HG03139 (cell line): ENCODE measurements around the gene IRGC.
"Not testable (repeated sequence)": the region's sequence is repeated elsewhere in the genome, so short reads cannot be mapped to it uniquely, and the experiment has no call there.

ENCODE experiments used
- ATAC-seq: cut with Tn5 transposase; IDR thresholded peaks from one replicate; pipeline ENCODE4 v1.9.1; 2021; ENCODE audit not compliant: unreplicated experiment

Gene IRGC

DNA sequence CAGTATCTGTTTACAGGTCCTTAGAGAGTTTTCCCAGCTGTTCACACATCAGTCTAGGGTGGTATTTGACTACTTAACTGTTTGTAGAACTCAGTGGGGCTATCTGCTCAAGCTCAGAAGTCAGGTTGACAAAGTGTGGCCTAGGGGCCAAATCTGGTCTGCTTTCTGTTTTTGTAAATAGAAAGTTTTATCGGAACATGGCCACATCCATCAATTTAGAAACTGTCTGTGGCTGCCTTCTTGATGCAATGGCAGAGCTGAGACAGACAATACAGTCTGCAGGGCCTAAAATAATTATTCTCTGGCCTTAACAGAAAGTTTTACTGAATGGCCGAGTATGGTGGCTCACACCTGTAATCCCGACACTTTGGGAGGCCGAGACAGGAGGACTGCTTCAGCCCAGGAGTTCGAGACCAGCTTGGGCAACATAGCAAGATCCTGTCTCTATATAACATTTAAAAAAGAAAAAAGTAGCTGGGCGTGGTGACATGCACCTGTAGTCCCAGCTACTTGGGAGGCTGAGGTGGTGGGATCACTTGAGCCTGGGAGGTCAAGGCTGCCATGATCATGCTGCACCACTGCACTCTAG, 36.5 kb downstream of the IRGC start:
- ATAC-seq = no peak

DNA sequence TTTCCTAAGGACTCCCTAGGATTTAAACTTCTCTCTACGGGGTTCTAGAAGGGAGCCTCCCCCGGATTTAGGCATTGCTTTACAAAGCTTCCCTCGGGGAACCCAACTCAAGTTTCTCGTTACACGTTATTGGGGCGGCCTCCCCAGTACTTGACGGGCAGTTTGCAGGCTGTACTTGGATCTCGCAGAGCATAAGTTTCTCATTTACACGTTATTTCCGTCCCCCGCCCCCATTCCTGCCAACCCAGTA, 38.3 kb downstream of the IRGC start:
- ATAC-seq = no peak

DNA sequence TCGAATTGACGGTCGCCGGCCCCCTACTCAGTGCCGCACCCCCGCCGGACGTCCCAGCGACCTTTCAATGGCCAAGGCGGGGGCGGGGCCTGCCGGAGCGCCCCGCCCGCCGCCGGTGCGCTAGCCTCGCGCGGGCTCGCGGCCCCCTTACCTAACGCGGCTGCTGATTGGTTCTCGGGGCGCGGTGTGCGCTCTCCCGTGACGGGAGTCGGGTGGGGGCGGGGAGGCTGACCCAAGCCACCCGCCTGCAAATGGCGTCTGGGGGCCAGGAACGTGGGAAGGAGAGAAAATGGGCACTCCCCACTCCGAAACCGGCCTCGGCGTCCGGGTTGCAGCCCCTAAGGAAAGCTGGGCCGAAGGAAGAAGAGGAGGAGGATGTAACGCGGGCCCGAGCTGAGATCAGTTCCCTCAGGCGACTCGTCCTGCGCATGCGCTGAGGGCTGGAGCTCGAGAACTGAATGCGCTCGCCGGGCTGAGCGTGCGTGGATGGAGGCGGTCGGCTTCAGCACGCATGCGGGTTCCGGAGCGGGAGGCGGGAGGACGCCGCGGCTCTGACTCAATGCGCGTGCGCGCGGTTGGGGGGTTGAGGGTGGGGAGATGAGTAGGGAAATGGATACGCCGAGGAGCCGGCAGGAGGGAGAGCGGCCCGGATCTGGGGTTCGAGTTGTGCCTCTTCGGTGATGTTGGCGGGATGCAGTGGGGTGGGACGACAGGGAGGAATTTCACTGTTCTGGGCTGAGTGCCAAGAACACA, 38.8 kb downstream of the IRGC start, which contains the start of gene SMG9:
TSS of gene SMG9 (minus strand) at position 460 of the 753 bp plus-strand sequence. CDS start 4,221 bp downstream, outside the sequence.
- ATAC-seq = peak; percentile 49

DNA sequence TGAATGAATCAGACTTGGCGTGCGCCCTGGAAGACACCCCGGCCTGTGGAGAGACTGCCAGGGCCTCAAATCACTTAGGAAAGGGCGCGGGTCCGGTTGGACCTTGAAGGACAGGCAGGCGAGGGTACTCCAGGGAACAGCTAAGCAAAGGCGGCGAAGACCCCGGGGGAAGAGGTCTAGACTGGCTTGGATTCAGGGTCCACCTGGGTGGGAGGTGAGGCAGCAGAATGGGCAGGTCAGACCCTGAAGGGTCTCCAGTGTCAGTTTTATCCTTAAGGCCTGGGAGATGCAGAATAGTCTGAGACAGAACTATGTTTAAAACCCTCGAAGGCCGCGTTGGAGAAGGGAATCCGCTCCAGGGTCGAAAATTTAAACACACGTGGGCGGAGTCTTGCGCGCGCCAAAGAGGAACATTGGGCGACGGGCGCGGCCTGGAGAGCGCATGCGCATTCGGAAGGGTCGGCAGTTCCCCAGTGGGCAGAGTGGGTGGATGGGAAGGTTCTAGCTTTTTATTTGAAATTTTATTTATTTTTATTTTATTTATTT, 39.5 kb downstream of the IRGC start:
- no peak for ATAC-seq

DNA sequence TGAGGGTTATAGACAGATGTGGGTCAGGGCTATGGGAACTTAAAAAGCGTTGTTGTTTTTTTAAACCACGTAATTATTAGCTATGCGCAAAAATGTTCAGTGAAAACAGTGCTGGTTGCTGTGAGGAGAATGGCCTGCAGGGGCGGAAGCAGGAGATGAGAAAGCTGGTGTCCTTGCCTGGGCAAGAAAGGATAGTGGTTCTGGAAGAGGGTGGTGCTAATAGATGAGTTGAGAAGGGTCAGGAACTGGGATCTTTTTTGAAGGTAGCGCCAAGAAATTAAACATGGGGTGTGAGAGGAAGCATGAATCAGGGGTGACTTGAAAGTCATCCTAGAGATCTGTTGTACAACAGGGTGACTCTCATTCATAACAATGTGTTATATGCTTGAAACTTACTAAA, 43.6 kb downstream of the IRGC start:
- ATAC-seq = no peak

DNA sequence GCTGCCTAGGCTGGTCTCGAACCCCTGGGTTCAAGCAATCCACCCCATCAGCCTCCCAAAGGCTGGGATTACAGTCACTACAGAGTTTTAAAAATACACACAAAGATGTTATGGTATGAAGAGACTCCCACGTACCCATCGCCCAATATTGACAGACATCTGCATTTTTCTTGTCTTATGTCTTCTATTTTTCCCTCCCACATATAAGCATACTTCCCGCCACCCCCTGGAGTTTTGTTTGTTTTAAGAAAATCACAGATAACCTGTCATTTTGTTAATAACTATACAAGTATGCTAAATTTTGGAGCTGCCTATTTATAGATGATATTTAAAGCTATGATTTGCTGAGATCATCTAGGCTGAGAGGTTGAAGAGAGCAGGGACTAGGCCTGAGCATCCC, 45.1 kb downstream of the IRGC start:
- ATAC-seq = no peak

DNA sequence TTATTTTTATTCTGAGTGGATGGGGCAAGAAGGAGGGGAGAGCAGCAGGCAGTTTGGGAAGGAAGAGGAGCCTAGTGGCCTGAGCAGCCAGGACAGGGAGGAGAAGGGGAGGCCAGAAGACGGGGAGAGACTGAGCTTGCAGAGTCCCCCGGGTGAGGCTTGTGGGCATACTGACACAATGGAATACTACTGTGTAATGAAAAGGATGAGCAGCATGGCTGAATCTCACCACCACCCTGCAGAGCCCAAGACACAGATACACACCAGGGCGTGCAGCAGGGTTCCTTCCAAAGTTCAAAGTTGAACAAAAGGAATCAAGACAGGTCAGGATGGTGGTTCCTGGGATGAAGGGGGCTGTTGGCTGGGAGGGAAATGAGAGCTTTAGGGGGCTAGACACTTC, 46.9 kb downstream of the IRGC start:
- ATAC-seq = no peak

DNA sequence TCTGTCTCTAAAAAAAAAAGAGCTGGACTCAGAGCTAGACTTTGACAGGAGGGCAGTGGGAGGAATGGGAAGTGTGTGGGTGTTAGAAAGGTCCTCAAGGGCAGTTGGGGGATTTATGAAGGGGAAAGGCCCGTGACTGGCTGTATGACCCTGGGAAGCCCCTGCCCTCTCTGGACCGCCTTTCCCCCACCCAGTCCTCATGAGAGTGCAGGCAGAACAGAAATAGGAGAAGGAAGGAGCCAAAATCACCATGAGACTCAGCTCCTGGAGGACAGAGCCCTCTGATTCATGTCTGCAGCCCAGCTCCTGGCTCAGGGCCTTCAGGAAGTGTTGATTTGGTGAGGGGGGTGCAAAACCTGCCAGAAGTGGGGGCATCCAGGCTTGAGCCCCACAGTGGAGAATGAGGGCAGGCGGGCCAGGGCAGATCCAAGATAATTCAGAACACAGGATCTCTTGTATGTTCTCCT, 47.6 kb downstream of the IRGC start:
- no peak for ATAC-seq

DNA sequence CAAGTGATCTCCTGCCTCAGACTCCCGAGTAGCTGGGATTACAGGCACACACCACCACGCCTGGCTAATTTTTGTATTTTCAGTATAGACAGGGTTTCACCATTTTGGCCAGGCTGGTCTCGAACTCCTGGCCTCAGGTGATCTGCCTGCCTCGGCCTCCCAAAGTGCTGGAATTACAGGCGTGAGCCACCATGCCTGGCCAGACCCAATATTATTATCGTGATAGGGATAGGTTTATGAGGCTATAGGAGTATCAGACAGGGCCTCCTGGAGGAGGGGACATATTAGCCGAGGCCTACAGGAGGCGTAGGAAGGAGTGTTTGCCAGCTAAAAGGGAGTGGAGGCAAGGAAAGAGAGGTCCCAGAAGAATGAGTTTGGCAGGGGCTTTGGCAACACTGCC, 48.8 kb downstream of the IRGC start:
- not testable (repeated sequence) for ATAC-seq

DNA sequence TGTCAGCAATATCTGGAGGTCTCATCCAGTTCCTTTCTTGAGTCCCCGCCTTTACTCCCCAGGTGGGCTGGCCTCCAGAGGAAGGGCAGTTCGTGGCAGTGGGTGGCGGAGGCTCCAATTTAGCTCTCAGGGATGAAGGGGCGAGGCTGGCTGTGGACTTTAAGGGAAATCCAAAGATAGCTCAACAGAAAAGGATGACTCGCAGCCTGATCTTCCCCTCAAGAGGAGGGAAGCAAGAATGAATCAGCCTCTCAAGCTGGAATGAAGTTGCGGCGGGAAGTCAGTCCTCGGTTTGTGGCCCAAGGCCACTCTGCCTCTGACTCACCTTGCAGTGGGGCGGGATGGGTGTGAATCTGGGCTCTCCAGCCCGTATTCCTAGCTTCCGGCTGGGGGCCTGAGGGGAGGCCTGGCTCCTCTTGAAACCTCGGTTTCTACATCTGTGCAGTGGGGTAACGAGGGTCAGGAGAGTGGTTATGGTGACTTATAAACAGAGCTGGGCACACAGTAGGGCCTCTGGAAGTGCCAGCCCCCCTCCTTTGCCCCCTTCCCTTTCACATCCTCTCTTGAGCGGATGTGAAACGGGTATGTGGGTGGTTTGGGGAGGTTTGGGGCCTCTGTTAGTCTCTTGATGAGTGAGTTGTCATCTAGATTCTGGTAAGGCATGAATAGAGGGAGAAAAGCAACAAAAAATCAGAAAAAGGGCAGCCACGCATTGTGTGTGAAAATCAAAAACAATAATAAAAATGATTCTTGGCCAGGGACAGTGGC, 49.4 kb downstream of the IRGC start:
- peak; percentile 56 for ATAC-seq

DNA sequence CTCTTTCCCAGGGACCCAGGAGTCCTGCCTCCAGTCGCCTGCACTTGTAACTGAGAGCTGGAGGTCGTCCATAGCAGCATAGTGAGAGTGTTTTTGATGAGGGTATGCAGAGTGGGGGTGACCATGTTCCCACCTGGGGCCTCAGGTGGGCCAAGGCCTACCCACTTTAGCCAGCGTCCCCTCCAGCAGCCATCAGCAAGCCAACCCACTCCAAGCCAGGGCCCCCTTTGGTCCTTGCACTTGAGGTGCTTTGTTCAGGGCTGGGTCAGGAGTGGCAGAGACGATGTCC, 50.8 kb downstream of the IRGC start:
- ATAC-seq = no peak

DNA sequence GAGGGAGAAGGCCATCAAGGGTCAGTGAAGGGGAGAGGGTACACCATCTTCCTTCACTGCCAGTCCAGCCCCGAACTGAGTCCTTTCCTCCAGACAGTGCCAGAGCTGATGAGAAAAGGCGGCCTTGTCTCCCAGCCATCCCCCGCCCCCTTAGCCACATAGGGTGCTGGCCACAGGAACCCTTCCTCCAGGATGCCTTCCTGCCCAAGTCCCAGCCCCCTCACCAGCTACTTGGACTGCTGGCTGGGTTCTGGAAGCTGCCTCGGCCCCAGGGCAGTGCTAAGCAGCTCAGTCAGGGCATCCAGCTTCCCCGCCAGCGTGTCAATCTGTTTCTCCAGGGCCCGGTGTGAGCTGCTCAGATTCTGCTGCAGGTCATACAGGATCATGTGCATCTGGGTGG, 51.4 kb downstream of the IRGC start:
- no peak for ATAC-seq

DNA sequence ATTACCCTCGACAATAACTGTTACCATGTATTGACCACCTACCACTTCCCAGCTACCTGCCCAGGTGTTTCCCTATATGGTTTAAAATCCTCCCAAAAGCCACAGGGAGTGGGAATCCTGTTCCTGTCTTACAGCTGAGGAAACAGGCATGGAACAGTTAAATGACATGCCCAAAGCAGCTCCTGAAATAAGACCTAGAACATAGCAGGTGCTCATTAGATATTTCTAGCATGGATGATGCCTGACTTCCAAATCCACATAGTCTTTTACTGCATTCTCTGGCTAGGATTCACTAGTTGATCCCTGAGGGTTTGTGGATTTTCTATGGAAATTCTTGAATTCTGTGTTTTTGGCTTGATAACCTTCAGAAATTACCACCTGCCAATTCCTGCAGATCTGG, 51.9 kb downstream of the IRGC start:
- ATAC-seq = no peak

DNA sequence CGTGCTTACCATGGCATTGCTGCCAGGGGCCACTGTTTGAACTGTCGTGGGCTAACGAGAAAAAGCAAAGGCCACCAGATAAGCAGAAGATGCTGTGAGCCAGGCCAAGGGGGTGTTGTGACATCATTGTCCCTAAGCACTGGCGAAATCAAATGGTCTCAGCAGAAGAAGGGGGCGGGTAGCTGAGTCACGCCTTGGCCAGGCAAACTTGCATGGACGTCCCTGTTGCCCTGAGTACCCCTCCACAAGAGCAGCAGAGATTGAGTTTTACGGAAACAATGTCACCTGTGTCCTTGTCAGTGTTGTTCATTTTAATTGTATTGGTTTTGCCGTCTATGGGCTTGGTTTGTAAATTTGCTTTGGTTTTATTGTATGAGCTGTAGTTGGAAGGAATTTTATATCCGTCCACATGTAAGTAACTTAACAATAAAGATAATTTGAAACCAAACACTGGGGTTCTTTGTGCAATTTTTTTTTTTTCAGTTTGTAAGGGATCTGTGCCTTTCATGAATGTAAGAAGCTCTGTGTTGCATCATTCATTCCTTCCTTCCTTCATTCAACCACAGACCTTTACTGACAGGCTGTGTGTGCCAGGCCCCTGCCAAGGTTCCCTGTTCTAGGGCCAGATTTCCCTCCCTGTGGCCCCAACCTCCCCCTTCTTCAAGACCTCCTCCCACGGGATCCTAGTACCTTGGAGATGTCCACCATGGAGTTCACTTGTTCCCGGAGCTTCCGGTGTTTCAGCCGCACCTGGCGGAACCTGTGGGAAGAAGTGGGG, 52.6 kb downstream of the IRGC start:
- no peak for ATAC-seq

DNA sequence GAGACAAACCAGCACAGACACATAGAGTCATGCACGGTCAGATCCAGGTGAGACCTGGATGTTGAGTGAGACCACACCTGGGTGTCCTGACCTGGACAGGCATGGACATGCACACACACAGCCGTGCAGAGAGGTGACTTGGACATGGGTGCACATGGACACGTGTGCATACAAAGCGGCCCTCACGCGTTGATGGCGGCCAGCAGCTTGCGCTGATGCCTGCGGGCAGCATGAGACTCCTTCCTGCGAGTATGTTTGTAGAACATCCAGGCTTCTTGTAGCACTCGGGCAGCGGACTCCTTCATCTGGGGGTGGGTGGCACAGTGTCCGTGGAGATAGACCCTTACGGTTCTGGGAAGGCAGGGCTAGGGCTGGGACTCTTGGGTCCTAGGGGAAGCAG, 53.4 kb downstream of the IRGC start:
- ATAC-seq = no peak
